GM12873 (cell line): ENCODE measurements around the gene SCRN1.

ENCODE experiments used
- TF ChIP-seq, protein P1 (sequence below): IDR thresholded peaks from 2 replicates; pipeline ENCODE4 v1.5.1; 2012; ENCODE audit warnings: low read depth, mild to moderate bottlenecking, moderate library complexity, low read length, control low read depth; ENCODE audit not compliant: insufficient read depth; ENCODE audit errors: missing control alignments

Gene SCRN1

GRCh38 chr7:29989257-29989995 lies at the start of gene SCRN1:
Gene SCRN1 (minus strand): TSS chr7:29989801. CDS start chr7:29969067, 20,734 bp downstream.
- TF ChIP-seq, protein P1, sequence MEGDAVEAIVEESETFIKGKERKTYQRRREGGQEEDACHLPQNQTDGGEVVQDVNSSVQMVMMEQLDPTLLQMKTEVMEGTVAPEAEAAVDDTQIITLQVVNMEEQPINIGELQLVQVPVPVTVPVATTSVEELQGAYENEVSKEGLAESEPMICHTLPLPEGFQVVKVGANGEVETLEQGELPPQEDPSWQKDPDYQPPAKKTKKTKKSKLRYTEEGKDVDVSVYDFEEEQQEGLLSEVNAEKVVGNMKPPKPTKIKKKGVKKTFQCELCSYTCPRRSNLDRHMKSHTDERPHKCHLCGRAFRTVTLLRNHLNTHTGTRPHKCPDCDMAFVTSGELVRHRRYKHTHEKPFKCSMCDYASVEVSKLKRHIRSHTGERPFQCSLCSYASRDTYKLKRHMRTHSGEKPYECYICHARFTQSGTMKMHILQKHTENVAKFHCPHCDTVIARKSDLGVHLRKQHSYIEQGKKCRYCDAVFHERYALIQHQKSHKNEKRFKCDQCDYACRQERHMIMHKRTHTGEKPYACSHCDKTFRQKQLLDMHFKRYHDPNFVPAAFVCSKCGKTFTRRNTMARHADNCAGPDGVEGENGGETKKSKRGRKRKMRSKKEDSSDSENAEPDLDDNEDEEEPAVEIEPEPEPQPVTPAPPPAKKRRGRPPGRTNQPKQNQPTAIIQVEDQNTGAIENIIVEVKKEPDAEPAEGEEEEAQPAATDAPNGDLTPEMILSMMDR: no peak

GRCh38 chr7:30038196-30038980 lies 48.8 kb upstream of the SCRN1 start:
- TF ChIP-seq, protein P1: no peak

DNA sequence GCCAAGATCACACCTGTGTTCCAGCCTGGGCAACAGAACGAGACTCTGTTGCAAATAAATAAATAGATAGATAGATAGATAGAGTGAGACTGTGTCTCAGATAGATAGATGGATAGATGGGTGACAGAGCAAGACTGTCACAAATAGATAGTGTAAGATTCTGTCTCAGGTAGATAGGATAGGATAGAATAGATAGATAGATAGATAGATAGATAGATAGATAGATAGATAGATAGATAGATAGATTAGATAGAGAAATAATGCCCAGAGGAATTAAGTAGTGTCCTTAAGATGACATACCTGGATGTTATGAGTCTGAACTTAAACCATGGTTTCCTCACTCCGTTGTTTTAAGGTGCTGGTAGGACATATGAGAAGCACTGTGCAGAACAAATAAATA lies 46.6 kb upstream of the SCRN1 start:
- TF ChIP-seq, protein P1: no peak

DNA sequence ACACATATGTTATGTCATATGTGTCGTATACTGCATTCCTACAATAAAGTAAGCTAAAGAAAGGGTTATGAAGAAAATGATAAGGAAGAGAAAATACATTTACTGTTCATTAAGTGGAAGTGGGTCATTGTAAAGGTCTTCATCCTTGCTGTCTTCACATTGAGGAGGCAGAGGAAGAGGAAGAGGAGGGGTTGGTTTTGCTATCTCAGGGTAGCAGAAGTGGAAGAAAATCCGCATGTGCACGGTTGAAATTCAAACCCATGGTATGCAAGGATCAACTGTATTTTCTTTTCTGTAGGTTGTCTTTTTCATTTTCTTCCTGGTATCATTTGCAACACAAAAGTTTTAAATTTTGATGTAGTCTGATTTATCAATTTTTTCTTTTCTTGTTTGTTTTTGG lies 44.9 kb upstream of the SCRN1 start:
- TF ChIP-seq, protein P1: no peak

DNA sequence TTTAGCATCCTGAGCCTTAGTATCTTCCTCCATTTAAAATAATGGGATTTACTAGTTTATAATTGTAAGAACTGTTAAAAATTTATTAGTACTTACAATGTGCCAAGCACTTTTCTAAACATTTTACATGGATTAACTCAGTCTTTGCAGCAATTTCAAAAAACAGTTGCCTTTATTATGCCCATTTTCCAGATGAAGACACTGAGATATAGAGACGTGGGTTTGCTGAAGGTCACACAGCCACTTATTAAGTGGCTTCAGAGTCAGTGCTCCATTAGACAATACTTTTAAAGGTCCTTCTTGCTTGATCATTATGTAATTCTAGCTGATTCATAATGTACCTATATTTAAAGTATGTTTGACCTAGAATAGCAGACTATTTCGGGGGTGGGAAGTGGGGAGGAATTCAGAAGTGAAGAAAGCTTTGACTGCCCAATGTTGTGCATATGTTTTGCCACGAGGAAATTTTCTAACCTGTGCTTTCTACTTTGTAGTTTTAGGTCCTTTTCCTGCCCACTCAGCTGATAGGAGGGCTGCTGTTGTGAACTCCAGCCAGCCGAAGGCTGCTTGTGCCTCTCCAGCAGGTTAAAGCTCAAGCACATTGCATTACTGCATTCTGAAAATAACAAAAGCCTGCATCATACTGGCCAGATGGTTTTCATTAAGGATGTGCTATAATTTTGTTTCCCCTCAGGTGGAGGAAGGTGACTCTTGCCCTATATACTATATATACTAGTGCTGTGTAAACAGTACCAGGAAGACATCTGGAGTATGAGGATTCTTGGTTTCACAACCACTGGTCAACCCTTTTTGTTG lies 42.9 kb upstream of the SCRN1 start:
- TF ChIP-seq, protein P1: no peak

- TF ChIP-seq, protein P1: peak; percentile 33
Observed at GRCh38 chr7:30029696-30030095, 40.1 kb upstream of the SCRN1 start.
